RWPE1 (cell line): ENCODE results near the gene MAGEC3.

Experiments
- CTCF ChIA-PET: fragments of 350-600 bp; sonication (Branson Sonifier 250); formaldehyde crosslinking; extraction: SDS; loops from one replicate; lab custom pipeline; 2021; lab: Yijun Ruan, JAX
- POLR2A ChIA-PET: fragments of 400-600 bp; formaldehyde crosslinking; extraction: SDS; loops from one replicate; lab custom pipeline; 2020; ENCODE audit warnings: antibody characterized with exemption; ENCODE audit not compliant: low non-redundant PET; lab: Yijun Ruan, JAX
- DNase-seq: peaks from one replicate; pipeline ENCODE4 v3.0.0; 2012; ENCODE audit warnings: low spot score
- H3K27ac ChIP-seq: fragments of 450-650 bp; 2 replicates; pipeline ENCODE4 v1.5.1; 2017
- CTCF ChIP-seq: fragments of 450-650 bp; conservative IDR thresholded peaks from 2 replicates; pipeline ENCODE4 v1.5.1; 2017; ENCODE audit warnings: low read depth, mild to moderate bottlenecking

Gene MAGEC3

GRCh38 chrX:141903400-141904155 lies 65.5 kb downstream of the MAGEC3 start, which contains the start of gene MAGEC1:
Gene MAGEC1 (plus strand): TSS chrX:141903894. CDS start chrX:141905073, 1,179 bp downstream.
- ChIA-PET CTCF (no interaction called here), POLR2A (no interaction called here)
- no peak within 1 kb of the TSS for H3K27ac ChIP-seq
- TF ChIP-seq CTCF = no peak
- DNase-seq = no peak

GRCh38 chrX:141904262-141904661 lies 66.1 kb downstream of the MAGEC3 start:
- no peak overlapping the region for H3K27ac ChIP-seq
- TF ChIP-seq CTCF = no peak
- no peak for DNase-seq
- ChIA-PET CTCF (no interaction called here), POLR2A (no interaction called here)

GRCh38 chrX:141917801-141918200 lies 79.7 kb downstream of the MAGEC3 start:
- CTCF ChIA-PET = no interaction called here

GRCh38 chrX:141924293-141924692 lies 86.2 kb downstream of the MAGEC3 start:
- no peak for TF ChIP-seq CTCF
- ChIA-PET POLR2A (no interaction called here), CTCF (no interaction called here)
- H3K27ac ChIP-seq = no peak overlapping the region
- DNase-seq = no peak

More at GRCh38 chrX:141917801-141918200, 79.7 kb downstream of the MAGEC3 start:
- DNase-seq = no peak
- POLR2A ChIA-PET = no interaction called here
- no peak overlapping the region for H3K27ac ChIP-seq
- TF ChIP-seq CTCF = no peak

- TF ChIP-seq CTCF = no peak
- ChIA-PET CTCF (no interaction called here), POLR2A (no interaction called here)
- no peak overlapping the region for H3K27ac ChIP-seq
- no peak for DNase-seq
Observed at GRCh38 chrX:141928432-141928831, 90.3 kb downstream of the MAGEC3 start.

GRCh38 chrX:141934059-141934641 lies 96.0 kb downstream of the MAGEC3 start:
- H3K27ac ChIP-seq = no peak overlapping the region
- POLR2A ChIA-PET = no interaction called here
- TF ChIP-seq CTCF = no peak
- CTCF ChIA-PET = no interaction called here
- peak; percentile 0 for DNase-seq
